Gastrocnemius medialis (tissue), 4 donors: Measurements from ENCODE around the gene UNC13A.

Experiments
- POLR2A ChIP-seq, 2 donors: fragments of 450-650 bp; IDR thresholded peaks; one replicate each; pipeline ENCODE4 v1.6.1; 2017; ENCODE audit warnings: antibody characterized with exemption in 2 of 2, mild to moderate bottlenecking in 2 of 2, moderate library complexity in 2 of 2
- TF ChIP-seq, protein P1 (sequence below), 5 experiments: fragments of 450-650 bp in 3 of 5; fragments of 200-600 bp in 2 of 5; sonication (generic) in 2 of 5; IDR thresholded peaks in 4 of 5; conservative IDR thresholded peaks in 1 of 5; 1 replicate in 4 of 5; 2 replicates in 1 of 5; pipeline ENCODE4 v1.5.1; 2016 to 2019; ENCODE audit warnings: antibody characterized with exemption in 5 of 5, mild to moderate bottlenecking in 3 of 5, moderate library complexity in 3 of 5

DNA sequence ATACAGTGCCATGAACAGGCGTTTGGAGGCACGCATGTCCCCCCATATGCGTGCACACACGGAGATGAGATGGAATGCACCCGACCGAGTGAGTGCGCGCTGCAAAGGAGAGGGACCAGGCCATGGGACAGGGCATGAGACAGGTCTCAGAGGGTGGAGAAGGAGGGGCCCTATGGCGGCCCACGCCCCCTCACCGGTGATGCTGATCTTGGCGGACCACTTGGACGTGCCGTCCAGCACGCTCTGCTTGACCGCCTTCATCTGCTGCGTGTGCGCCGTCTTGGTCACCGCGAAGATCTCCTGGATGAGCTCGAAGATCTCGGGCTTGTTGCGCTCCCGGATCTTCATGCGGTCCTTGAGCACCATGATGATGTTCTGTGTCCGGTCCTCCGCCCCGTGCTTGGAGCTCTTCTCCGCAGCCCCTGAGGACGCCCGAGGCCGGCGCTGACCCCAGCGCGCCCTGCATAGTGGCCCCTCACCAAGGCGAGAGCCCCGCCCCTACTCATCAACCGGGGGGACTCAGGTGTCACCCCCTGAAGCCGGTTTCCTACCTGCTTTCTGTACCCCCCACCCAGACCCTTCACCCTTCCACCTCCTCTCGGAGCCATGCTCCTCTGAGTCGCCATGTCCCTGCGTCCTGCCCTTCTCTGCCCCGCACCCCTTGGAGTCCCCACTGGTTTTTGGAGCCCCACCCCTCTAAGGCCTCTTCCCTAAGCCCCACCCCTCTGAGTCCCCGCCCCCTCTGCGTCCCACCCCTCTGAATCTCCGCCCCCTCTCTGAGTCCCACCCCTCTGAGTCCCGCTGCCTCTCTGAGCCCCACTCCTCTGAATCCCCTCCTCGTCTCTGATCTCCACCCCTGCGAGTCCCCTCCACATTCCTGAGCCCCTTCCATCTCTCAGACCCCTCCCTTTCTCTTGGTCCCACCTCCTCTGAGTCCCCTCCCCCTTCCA is 40.8 kb downstream of the UNC13A start:
- TF ChIP-seq, protein P1, sequence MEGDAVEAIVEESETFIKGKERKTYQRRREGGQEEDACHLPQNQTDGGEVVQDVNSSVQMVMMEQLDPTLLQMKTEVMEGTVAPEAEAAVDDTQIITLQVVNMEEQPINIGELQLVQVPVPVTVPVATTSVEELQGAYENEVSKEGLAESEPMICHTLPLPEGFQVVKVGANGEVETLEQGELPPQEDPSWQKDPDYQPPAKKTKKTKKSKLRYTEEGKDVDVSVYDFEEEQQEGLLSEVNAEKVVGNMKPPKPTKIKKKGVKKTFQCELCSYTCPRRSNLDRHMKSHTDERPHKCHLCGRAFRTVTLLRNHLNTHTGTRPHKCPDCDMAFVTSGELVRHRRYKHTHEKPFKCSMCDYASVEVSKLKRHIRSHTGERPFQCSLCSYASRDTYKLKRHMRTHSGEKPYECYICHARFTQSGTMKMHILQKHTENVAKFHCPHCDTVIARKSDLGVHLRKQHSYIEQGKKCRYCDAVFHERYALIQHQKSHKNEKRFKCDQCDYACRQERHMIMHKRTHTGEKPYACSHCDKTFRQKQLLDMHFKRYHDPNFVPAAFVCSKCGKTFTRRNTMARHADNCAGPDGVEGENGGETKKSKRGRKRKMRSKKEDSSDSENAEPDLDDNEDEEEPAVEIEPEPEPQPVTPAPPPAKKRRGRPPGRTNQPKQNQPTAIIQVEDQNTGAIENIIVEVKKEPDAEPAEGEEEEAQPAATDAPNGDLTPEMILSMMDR (IDR thresholded peaks at IDR 0.05 in 4 of 5, conservative IDR thresholded peaks at IDR 0.05 in 1 of 5), result no peak
- no peak for TF ChIP-seq POLR2A (IDR thresholded peaks at IDR 0.05)
